Measurements from ENCODE around the gene LZTS2.
"Not testable (repeated sequence)": the region's sequence is repeated elsewhere in the genome, so short reads cannot be mapped to it uniquely, and the experiment has no call there.

The LZTS2 gene

DNA sequence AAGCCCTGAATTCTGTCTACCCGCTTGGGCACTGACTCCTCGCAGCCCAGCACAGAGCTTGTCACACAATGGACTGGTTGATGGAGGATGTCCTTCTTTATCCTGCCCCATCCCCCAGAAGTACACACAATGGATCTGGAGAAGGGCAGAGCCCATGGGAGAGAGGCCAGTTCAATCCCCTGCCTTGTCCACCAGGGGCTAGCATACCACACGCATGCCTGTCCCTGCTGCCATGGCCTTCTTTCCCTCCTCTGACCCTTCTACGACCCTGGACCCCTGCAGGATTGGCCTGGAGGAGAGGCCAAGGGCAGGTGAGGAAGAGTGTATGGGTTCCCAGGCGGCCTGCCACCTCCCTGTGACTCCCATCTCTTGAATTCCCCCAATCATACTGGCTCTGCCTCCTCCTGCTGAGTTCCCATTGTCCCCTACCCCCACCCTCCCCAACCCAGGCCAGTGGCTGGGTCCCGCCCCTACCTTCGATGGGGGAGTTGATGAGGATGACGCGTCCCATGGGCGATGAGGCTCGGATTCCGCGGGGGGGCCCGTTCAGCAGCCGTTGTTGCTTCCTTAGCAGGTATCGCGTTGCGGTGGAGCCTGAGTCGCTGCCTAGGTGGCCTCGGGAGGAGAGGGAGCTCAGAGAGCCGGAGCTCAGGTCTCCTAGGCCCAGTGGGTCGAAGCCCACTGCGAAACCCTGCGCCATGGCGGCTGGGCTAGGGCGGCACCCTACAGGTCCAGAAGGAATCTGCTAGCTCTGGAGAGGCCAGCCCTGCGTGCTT is 30.1 kb downstream of the LZTS2 start:
- no peak for TF ChIP-seq ZFX (IDR thresholded peaks at IDR 0.05)
- TF ChIP-seq, protein P1, sequence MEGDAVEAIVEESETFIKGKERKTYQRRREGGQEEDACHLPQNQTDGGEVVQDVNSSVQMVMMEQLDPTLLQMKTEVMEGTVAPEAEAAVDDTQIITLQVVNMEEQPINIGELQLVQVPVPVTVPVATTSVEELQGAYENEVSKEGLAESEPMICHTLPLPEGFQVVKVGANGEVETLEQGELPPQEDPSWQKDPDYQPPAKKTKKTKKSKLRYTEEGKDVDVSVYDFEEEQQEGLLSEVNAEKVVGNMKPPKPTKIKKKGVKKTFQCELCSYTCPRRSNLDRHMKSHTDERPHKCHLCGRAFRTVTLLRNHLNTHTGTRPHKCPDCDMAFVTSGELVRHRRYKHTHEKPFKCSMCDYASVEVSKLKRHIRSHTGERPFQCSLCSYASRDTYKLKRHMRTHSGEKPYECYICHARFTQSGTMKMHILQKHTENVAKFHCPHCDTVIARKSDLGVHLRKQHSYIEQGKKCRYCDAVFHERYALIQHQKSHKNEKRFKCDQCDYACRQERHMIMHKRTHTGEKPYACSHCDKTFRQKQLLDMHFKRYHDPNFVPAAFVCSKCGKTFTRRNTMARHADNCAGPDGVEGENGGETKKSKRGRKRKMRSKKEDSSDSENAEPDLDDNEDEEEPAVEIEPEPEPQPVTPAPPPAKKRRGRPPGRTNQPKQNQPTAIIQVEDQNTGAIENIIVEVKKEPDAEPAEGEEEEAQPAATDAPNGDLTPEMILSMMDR (conservative IDR thresholded peaks at IDR 0.05): no peak
- no peak overlapping the region for H3K27ac ChIP-seq

DNA sequence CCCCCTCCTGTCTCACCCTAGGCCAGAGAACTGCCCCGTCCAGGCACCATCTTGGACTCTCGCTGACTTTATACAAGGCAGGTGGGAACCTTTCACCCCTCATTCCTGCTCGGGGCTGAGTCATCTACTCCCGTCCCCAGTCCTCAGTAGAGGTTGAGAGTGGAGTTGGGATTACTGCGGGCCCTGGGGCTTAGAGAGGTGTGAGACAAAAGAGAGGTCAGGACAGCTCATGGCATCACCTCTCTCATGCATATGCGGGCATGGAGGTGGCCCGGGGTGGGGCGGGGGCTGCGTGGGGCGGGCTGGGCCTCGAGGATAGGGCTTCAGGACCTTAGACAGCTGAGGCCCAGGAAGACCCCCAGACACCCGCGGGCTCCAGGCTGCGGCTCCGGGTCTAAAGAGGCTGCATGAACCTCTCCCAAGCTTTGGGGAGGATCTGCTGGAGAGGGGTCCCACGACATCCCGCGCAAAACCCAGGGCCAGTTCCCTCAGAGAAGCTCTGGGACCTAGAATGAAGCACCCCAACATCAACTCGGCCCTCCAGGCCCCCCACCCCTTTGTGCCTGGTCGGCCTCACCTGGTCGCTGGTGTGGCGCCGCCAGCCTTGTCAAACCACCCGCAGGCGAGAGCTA is 31.0 kb downstream of the LZTS2 start:
- TF ChIP-seq, protein P1 (conservative IDR thresholded peaks at IDR 0.05): no peak
- TF ChIP-seq ZFX (IDR thresholded peaks at IDR 0.05): no peak
- H3K27ac ChIP-seq: peak overlapping the region; percentile 81

DNA sequence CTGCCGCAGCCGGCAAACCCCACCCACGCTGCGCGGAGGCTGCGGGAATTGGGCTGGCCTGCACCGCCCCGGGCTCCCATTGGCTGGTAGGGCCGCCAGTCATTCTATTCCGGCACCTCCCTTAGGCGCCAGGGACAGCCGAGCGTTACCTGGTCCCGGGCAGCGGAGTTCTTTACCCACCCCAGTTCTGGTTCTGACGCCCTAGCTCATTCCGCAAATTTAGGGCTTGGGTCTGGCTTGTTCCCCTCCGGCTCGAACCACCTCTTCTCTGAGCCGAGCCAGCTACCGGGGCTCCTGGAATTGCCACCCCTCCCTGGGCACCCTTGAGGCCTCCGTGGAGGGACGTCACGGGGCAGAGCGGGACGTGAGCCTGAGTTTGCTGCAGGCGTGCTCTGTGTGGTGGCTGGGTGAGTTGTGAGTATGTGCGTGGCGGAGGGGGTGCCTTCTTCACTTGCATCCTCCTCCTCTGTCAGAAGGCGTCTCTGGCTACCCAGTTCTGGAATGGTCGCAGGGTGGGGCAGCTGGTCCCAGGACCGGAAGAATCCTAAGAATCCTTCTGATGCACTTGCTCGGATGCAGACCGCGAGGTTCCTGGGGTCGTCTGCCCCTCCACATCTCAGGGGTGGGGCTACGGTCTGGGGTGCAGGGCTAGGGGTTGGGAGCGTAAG is 31.7 kb downstream of the LZTS2 start, which contains the start of the genes PDZD7 and SFXN3:
PDZD7 (minus strand) TSS at position 2 of the 668 bp plus-strand sequence. CDS start 910 bp downstream, outside the sequence.
SFXN3 (plus strand) TSS at position 107 of the 668 bp plus-strand sequence. CDS start 3,461 bp downstream, outside the sequence.
- TF ChIP-seq, protein P1 (conservative IDR thresholded peaks at IDR 0.05): no peak
- H3K27ac ChIP-seq: peak within 1 kb of the TSS; percentile 81

DNA sequence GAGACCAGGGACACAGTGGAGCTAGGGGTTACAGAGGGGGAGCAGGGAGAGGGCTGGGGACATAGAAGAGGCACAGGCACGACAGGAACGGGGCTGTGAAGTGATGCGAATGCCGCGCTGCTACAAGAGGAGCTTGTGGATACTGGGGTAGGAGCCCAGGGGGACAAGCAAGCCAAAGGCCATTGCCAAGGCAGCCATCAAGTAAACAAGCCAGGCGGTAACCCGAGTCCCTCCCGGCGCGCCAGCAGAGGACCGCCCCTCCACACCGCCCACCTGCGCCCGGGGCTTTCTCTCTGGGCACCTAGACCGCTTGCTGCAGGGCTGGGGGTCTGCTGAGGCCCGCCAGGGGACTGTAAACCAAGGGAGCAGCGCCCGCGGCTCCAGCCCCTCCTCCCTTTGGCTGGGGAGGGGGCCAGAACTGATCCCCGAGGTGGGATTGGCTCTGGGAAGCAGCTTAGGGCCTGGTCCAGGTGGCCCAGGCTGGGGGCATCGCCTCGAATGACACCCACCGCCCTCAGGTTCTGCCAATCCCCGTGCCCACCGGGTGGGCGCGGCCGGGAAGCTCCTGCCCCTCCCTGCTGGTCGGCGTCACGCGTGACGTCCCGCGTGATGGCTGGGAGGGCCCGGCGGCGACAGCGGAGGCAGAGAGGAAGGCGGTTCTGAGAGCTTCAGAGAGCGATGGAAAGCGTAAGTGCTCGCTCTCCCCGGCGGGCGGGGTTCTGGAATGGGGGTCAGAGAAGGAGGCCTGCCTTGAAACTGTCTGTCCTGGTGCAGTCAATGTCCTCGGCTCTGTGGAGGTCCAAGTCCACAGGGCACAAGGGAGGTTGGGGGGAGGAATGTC is 32.4 kb downstream of the LZTS2 start:
- no peak for TF ChIP-seq ZFX (IDR thresholded peaks at IDR 0.05)
- TF ChIP-seq, protein P1 (conservative IDR thresholded peaks at IDR 0.05): no peak
- peak overlapping the region; percentile 81 for H3K27ac ChIP-seq

DNA sequence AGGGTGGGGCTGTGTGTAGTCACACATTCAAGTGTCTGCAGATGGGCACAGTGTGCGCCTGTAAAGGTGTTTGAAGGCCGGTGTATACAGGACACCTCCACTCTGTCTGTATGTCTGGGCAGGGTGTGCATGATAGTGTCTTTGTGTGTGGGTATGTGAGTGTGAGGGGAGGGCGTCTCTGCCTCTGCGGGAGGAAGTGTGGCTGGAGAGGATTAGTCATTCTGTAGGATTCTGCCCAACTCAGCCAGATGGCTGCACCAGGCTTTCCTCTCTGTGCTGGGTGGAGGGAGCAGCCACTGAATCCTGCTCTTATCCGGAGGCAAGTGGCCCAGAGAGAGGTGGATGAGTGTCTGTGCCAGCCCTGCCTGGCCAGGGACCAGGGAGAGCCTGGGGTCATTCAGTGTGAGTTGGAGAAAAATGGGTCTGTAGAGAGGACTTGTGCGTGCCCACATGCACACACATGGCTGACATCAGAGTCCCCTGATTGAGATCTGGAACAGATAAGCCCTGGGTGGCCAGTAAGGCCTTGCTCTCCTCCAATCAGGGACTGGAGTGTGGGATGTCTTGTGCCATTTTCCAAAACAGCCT is 33.1 kb downstream of the LZTS2 start:
- peak overlapping the region; percentile 81 for H3K27ac ChIP-seq
- TF ChIP-seq, protein P1 (conservative IDR thresholded peaks at IDR 0.05): no peak
- TF ChIP-seq ZFX (IDR thresholded peaks at IDR 0.05): no peak

DNA sequence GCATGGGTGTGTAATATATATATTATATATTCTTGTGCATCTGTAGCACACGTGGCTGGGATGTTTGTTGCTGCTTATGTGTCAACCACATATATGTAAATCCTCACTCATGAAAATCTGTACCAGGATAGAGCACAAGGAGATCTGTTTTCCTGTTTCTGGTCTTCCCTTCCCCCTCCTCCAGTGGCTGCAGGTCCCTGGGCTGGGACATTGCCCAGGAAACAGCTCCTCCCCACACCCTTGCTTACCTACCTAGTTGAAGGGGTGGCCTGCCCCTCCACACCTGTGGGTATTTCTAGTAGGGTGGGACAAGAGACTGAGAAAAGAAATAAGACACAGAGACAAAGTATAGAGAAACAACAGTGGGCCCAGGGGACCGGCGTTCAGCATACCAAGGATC is 33.7 kb downstream of the LZTS2 start:
- TF ChIP-seq ZFX (IDR thresholded peaks at IDR 0.05): no peak
- TF ChIP-seq, protein P1 (conservative IDR thresholded peaks at IDR 0.05): no peak
- H3K27ac ChIP-seq: peak overlapping the region; percentile 81

DNA sequence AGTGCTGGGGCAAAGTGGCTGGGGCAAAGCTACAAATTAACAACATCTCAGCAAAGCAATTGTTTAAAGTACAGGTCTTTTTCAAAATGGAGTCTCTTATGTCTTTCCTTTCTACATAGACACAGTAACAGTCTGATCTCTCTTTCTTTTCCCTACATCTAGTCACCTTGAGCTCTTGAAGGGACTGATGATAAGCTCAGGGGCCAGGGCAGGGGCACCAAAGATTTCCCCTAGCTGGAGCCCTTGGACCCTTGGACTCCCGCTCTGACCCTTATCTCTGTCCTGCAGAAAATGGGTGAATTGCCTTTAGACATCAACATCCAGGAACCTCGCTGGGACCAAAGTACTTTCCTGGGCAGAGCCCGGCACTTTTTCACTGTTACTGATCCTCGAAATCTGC is 34.8 kb downstream of the LZTS2 start:
- H3K27ac ChIP-seq: not testable (repeated sequence)
